HepG2 (cell line): Measurements from ENCODE around the gene ZBP1. TPM values are rescaled to one million over a fixed set of nuclear protein-coding genes. Genes with fewer than 3 reads are reported as not detected.
A peak's percentile ranks its signal among the peaks of the same experiment; 100 is the strongest.

ENCODE experiments used
- BRD4 ChIP-seq: sonication (generic); formaldehyde crosslinking; IDR thresholded peaks from 2 replicates; pipeline ENCODE4 v1.4.0; 2020; ENCODE audit warnings: missing genetic modification reagents
- EHMT2 ChIP-seq: fragments of 200-600 bp; sonication (generic); IDR thresholded peaks from 2 replicates; pipeline ENCODE4 v1.7.0; 2017; ENCODE audit warnings: antibody characterized with exemption, low read depth, low read length, borderline replicate concordance
- FOXO1 ChIP-seq: sonication (generic); formaldehyde crosslinking; IDR thresholded peaks from 2 replicates; pipeline ENCODE4 v1.4.0; 2020; ENCODE audit warnings: missing genetic modification reagents
- IKZF1 ChIP-seq: fragments of 450-650 bp; IDR thresholded peaks from 2 replicates; pipeline ENCODE4 v1.7.1; 2016
- KDM6A ChIP-seq: IDR thresholded peaks from 2 replicates; pipeline ENCODE4 v1.6.1; 2016; ENCODE audit warnings: low read depth
- MIER3 ChIP-seq: IDR thresholded peaks from 2 replicates; pipeline ENCODE4 v1.6.1; 2016; ENCODE audit warnings: missing compliant biosample characterization, borderline replicate concordance
- PHF20 ChIP-seq: sonication (generic); formaldehyde crosslinking; IDR thresholded peaks from 2 replicates; pipeline ENCODE4 v1.5.0; 2020; ENCODE audit warnings: mild to moderate bottlenecking, missing genetic modification reagents
- PTBP1 ChIP-seq: fragments of 200-400 bp; formaldehyde crosslinking; IDR thresholded peaks from 2 replicates; pipeline ENCODE4 v1.6.1; 2018; ENCODE audit warnings: low read length, low read depth; ENCODE audit not compliant: poor library complexity, severe bottlenecking
- ZNF124 ChIP-seq: sonication (generic); formaldehyde crosslinking; IDR thresholded peaks from 2 replicates; pipeline ENCODE4 v1.4.0; 2020; ENCODE audit warnings: missing genetic modification reagents
- ZNF24 ChIP-seq: fragments of 450-650 bp; IDR thresholded peaks from 2 replicates; pipeline ENCODE4 v1.6.1; 2017; ENCODE audit warnings: antibody characterized with exemption, mild to moderate bottlenecking
- ZNF335 ChIP-seq: sonication (generic); formaldehyde crosslinking; IDR thresholded peaks from 2 replicates; pipeline ENCODE4 v1.4.0; 2020; ENCODE audit warnings: missing genetic modification reagents
- ZNF589 ChIP-seq: sonication (generic); formaldehyde crosslinking; conservative IDR thresholded peaks from 2 replicates; pipeline ENCODE4 v1.8.0; 2022; ENCODE audit warnings: mild to moderate bottlenecking, moderate library complexity, missing genetic modification reagents
- ZSCAN21 ChIP-seq: sonication (generic); formaldehyde crosslinking; IDR thresholded peaks from 2 replicates; pipeline ENCODE4 v1.8.0; 2022; ENCODE audit warnings: mild to moderate bottlenecking, missing genetic modification reagents, moderate library complexity, borderline replicate concordance
- polyA plus RNA-seq, 8 experiments: library from polyadenylated mRNA; depleted of rRNA in 3 of 8; stranded (reverse) in 7 of 8; unstranded in 1 of 8; fragments of >200 nt; fragmentation: Illumina TruSeq in 4 of 8; extraction: Trizol in 4 of 8; gene quantifications; 2 replicates each; pipeline versions ENCODE4 v1.2.1 to v1.2.3, GENCODE V29; 2011 to 2016; ENCODE audit warnings: low read depth in 4 of 8, missing spikeins in 1 of 8, mixed read lengths in 1 of 8; ENCODE audit not compliant: insufficient read depth in 1 of 8
- total RNA-seq, 5 experiments: library from RNA; depleted of rRNA; stranded (reverse); fragments of >200 nt; fragmentation: Illumina TruSeq; extraction: Trizol; gene quantifications; 2 replicates each; pipeline ENCODE4 v1.2.3, GENCODE V29; 2016; ENCODE audit warnings: low read depth in 1 of 5
- TF ChIP-seq, protein P1 (sequence below): sonication (generic); formaldehyde crosslinking; IDR thresholded peaks from 2 replicates; pipeline ENCODE4 v1.8.1; 2023; ENCODE audit warnings: mild to moderate bottlenecking, inconsistent platforms, moderate library complexity, missing genetic modification reagents, borderline replicate concordance
- TF ChIP-seq, protein P2 (sequence below): IDR thresholded peaks from 2 replicates; pipeline ENCODE4 v1.6.1; 2016; ENCODE audit warnings: low read depth, control low read depth
- TF ChIP-seq, protein P3 (sequence below): sonication (generic); formaldehyde crosslinking; IDR thresholded peaks from 2 replicates; pipeline ENCODE4 v1.4.0; 2020; ENCODE audit warnings: missing genetic modification reagents
- TF ChIP-seq, protein P4 (sequence below): sonication (generic); formaldehyde crosslinking; IDR thresholded peaks from 2 replicates; pipeline ENCODE4 v1.4.0; 2020; ENCODE audit warnings: mild to moderate bottlenecking, low read depth, missing genetic modification reagents
- TF ChIP-seq, protein P5 (sequence below): sonication (generic); formaldehyde crosslinking; IDR thresholded peaks from 2 replicates; pipeline ENCODE4 v1.5.0; 2020; ENCODE audit warnings: mild to moderate bottlenecking, missing genetic modification reagents
- TF ChIP-seq, protein P6 (sequence below): IDR thresholded peaks from 2 replicates; pipeline ENCODE4 v1.6.1; 2016; ENCODE audit warnings: control low read depth
- TF ChIP-seq, protein P7 (sequence below): sonication (generic); formaldehyde crosslinking; IDR thresholded peaks from 2 replicates; pipeline ENCODE4 v1.8.0; 2022; ENCODE audit warnings: mild to moderate bottlenecking, missing genetic modification reagents

ZBP1 gene
- total and polyA plus RNA-seq, 2 of the 13 experiments (the other 11 are each of a cell fraction or from before 2014, with no cell fraction given) = not detected

DNA sequence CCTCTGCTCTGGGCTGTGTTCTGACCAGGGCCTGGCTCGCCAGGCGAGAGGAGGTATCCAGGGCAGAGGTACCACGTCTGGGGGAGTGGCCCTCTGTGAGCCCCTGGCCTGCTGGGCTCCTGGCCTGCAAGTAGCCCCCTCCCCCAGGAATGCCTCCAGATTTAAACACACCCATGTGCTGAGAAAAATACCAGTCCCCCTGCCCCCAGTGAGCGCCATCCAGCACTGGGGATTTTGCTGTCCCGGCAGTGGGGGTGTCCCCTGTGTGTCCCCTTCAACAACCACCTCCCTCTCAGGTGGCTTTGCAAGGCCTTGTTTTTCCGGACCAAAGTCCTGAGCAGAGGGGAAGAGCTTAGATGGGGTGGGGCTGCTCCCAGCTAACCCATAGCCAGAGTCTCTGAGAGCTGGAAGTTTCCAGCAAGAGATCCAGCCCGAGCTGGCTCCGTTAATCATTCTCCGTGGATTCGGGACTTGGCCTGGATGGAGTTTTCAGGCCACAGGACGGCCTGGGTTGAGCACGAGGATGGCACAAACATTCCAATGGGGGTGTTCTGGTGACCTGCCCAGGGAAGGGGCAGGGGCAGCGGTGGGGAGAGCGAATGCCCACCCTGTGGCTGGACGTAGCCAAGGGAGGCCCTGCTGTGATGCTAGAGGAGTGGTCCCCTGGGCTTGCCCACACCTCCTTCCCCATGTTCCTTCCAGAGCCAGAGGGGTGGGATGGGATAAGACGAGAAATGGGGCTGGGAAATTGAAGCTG is 30.3 kb downstream of the ZBP1 start (continued):
- TF ChIP-seq, protein P1, sequence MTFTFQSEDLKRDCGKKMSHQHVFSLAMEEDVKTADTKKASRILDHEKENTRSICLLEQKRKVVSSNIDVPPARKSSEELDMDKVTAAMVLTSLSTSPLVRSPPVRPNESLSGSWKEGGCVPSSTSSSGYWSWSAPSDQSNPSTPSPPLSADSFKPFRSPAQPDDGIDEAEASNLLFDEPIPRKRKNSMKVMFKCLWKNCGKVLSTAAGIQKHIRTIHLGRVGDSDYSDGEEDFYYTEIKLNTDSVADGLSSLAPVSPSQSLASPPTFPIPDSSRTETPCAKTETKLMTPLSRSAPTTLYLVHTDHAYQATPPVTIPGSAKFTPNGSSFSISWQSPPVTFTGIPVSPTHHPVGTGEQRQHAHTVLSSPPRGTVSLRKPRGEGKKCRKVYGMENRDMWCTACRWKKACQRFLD (CRISPR knock-in tag) = no peak
- TF ChIP-seq ZSCAN21 (CRISPR knock-in tag) (peak; percentile 64; the same call in 1 of the 2 replicates), PHF20 (no peak), ZNF124 (CRISPR knock-in tag) (0 out of 2 replicates have a peak, but pooled peaks have one; percentile 30), EHMT2 (no peak; the same call in 1 of the 2 replicates), ZNF24 (no peak), FOXO1 (peak; percentile 86), ZNF589 (CRISPR knock-in tag) (peak; percentile 47; the same call in 1 of the 2 replicates), ZNF335 (CRISPR knock-in tag) (peak; percentile 38; the same call in 1 of the 2 replicates), PTBP1 (no peak), IKZF1 (no peak), BRD4 (CRISPR knock-in tag) (no peak), MIER3 (CRISPR knock-in tag) (no peak), KDM6A (CRISPR knock-in tag) (peak; percentile 82)
- TF ChIP-seq, protein P2, sequence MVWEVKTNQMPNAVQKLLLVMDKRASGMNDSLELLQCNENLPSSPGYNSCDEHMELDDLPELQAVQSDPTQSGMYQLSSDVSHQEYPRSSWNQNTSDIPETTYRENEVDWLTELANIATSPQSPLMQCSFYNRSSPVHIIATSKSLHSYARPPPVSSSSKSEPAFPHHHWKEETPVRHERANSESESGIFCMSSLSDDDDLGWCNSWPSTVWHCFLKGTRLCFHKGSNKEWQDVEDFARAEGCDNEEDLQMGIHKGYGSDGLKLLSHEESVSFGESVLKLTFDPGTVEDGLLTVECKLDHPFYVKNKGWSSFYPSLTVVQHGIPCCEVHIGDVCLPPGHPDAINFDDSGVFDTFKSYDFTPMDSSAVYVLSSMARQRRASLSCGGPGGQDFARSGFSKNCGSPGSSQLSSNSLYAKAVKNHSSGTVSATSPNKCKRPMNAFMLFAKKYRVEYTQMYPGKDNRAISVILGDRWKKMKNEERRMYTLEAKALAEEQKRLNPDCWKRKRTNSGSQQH = peak; percentile 85; the same call in 1 of the 2 replicates
- TF ChIP-seq, protein P3, sequence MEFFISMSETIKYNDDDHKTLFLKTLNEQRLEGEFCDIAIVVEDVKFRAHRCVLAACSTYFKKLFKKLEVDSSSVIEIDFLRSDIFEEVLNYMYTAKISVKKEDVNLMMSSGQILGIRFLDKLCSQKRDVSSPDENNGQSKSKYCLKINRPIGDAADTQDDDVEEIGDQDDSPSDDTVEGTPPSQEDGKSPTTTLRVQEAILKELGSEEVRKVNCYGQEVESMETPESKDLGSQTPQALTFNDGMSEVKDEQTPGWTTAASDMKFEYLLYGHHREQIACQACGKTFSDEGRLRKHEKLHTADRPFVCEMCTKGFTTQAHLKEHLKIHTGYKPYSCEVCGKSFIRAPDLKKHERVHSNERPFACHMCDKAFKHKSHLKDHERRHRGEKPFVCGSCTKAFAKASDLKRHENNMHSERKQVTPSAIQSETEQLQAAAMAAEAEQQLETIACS (CRISPR knock-in tag) = no peak
- TF ChIP-seq, protein P4, sequence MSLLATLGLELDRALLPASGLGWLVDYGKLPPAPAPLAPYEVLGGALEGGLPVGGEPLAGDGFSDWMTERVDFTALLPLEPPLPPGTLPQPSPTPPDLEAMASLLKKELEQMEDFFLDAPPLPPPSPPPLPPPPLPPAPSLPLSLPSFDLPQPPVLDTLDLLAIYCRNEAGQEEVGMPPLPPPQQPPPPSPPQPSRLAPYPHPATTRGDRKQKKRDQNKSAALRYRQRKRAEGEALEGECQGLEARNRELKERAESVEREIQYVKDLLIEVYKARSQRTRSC (CRISPR knock-in tag) = 0 out of 2 replicates have a peak, but pooled peaks have one; percentile 27
- TF ChIP-seq, protein P5, sequence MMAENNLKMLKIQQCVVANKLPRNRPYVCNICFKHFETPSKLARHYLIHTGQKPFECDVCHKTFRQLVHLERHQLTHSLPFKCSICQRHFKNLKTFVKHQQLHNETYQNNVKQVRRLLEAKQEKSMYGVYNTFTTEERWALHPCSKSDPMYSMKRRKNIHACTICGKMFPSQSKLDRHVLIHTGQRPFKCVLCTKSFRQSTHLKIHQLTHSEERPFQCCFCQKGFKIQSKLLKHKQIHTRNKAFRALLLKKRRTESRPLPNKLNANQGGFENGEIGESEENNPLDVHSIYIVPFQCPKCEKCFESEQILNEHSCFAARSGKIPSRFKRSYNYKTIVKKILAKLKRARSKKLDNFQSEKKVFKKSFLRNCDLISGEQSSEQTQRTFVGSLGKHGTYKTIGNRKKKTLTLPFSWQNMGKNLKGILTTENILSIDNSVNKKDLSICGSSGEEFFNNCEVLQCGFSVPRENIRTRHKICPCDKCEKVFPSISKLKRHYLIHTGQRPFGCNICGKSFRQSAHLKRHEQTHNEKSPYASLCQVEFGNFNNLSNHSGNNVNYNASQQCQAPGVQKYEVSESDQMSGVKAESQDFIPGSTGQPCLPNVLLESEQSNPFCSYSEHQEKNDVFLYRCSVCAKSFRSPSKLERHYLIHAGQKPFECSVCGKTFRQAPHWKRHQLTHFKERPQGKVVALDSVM = no peak
- TF ChIP-seq, protein P6, sequence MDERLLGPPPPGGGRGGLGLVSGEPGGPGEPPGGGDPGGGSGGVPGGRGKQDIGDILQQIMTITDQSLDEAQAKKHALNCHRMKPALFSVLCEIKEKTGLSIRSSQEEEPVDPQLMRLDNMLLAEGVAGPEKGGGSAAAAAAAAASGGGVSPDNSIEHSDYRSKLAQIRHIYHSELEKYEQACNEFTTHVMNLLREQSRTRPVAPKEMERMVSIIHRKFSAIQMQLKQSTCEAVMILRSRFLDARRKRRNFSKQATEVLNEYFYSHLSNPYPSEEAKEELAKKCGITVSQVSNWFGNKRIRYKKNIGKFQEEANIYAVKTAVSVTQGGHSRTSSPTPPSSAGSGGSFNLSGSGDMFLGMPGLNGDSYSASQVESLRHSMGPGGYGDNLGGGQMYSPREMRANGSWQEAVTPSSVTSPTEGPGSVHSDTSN (CRISPR knock-in tag) = no peak
- TF ChIP-seq, protein P7, sequence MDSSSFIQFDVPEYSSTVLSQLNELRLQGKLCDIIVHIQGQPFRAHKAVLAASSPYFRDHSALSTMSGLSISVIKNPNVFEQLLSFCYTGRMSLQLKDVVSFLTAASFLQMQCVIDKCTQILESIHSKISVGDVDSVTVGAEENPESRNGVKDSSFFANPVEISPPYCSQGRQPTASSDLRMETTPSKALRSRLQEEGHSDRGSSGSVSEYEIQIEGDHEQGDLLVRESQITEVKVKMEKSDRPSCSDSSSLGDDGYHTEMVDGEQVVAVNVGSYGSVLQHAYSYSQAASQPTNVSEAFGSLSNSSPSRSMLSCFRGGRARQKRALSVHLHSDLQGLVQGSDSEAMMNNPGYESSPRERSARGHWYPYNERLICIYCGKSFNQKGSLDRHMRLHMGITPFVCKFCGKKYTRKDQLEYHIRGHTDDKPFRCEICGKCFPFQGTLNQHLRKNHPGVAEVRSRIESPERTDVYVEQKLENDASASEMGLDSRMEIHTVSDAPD (CRISPR knock-in tag) = peak; percentile 55; the same call in 1 of the 2 replicates
